ENCODE data around the gene FLT4. TPM values are rescaled to one million over a fixed set of nuclear protein-coding genes. Genes with fewer than 3 reads are reported as not detected.
"Not testable (repeated sequence)": the region's sequence is repeated elsewhere in the genome, so short reads cannot be mapped to it uniquely, and the experiment has no call there.

Gene FLT4
- polyA plus RNA-seq, 1 donor from 2014 or later, result 0.04 TPM

GRCh38 chr5:180671958-180672524 lies 22.6 kb upstream of the FLT4 start:
- H3K27me3 ChIP-seq (ENCODE audit: insufficient read depth, low read depth, low read length), result peaks cover 18% of the 10 kb centered on the region
- not testable (repeated sequence) for H3K9ac ChIP-seq (ENCODE audit: low read length); H4K20me1 ChIP-seq (ENCODE audit: insufficient read depth); H3K4me3 ChIP-seq (ENCODE audit: low read length); H3K27ac ChIP-seq (ENCODE audit: low read length); H3K36me3 ChIP-seq (ENCODE audit: insufficient read depth, low read length); H3K9me3 ChIP-seq (ENCODE audit: low read length); H3K9me2 ChIP-seq (ENCODE audit: insufficient read depth, low read length); H3K4me2 ChIP-seq (ENCODE audit: low read length); H3K79me2 ChIP-seq (replicated peaks; ENCODE audit: insufficient read depth, low read length); H2AFZ ChIP-seq (ENCODE audit: low read depth, low read length); H3F3A ChIP-seq (ENCODE audit: insufficient read depth, low read length, poor library complexity, severe bottlenecking)

DNA sequence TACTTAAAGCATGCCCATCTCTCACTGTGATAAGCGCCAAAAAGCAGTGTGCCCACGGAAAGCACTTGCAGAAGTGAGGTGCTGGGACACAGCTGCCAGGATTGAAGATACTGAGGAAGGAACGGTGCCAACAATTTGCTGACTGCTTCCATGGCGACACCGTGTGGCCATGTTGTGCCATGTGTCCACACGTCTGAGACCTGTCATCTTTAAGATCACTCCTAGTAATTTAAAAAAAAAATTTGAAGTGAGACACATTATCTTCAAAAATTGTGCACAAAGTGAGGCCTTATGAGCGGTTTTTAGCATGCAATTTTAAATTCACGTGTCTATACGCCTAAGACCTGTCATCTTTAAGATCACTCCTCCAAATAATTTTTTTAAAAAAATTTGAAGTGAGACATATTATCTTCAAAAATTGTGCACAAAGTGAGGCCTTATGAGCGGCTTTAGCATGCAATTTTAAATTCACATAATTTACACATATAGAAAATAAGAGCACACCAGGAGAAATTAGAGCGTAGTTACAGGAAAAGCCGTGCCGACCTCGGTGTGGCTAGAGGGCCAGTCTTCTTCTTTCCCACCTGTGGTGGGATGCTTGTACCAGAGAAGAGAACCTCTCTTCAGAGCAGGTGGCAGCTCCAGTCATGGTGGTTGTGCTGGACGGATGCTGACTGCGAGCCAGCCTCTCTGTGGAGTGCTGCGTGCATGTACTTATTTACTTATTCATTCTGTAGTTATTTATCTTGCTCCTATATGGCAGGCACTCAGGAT lies 21.4 kb upstream of the FLT4 start:
- no peaks in the 10 kb centered on the region for H3K9me3 ChIP-seq (ENCODE audit: low read length)
- no peak overlapping the region for H3K9ac ChIP-seq (ENCODE audit: low read length)
- H3K9me2 ChIP-seq (ENCODE audit: insufficient read depth, low read length), result no peaks in the 10 kb centered on the region
- H3K27ac ChIP-seq (ENCODE audit: low read length), result no peak overlapping the region
- no peaks in the 10 kb centered on the region for H3K79me2 ChIP-seq (replicated peaks; ENCODE audit: insufficient read depth, low read length)
- no peak overlapping the region for H3K4me3 ChIP-seq (ENCODE audit: low read length)
- H3F3A ChIP-seq (ENCODE audit: insufficient read depth, low read length, poor library complexity, severe bottlenecking), result no peaks in the 10 kb centered on the region
- H3K27me3 ChIP-seq (ENCODE audit: insufficient read depth, low read depth, low read length), result peaks cover 18% of the 10 kb centered on the region
- TF ChIP-seq POLR2AphosphoS5 (IDR thresholded peaks at IDR 0.05) (no peak), EP300 (conservative IDR thresholded peaks at IDR 0.05; ENCODE audit: poor library complexity, severe bottlenecking) (no peak), SMC3 (conservative IDR thresholded peaks at IDR 0.05; ENCODE audit: poor library complexity) (peak; percentile 72), RAD21 (conservative IDR thresholded peaks at IDR 0.05) (peak; percentile 76), MXI1 (conservative IDR thresholded peaks at IDR 0.05; ENCODE audit: poor library complexity, severe bottlenecking) (no peak), EZH2 (IDR thresholded peaks at IDR 0.05; ENCODE audit: borderline replicate concordance, insufficient read depth, low read length, poor library complexity, severe bottlenecking) (no peak), TAF1 (IDR thresholded peaks at IDR 0.05; ENCODE audit: low read depth) (no peak), REST (IDR thresholded peaks at IDR 0.05; ENCODE audit: borderline replicate concordance) (no peak)
- TF ChIP-seq, protein P1, sequence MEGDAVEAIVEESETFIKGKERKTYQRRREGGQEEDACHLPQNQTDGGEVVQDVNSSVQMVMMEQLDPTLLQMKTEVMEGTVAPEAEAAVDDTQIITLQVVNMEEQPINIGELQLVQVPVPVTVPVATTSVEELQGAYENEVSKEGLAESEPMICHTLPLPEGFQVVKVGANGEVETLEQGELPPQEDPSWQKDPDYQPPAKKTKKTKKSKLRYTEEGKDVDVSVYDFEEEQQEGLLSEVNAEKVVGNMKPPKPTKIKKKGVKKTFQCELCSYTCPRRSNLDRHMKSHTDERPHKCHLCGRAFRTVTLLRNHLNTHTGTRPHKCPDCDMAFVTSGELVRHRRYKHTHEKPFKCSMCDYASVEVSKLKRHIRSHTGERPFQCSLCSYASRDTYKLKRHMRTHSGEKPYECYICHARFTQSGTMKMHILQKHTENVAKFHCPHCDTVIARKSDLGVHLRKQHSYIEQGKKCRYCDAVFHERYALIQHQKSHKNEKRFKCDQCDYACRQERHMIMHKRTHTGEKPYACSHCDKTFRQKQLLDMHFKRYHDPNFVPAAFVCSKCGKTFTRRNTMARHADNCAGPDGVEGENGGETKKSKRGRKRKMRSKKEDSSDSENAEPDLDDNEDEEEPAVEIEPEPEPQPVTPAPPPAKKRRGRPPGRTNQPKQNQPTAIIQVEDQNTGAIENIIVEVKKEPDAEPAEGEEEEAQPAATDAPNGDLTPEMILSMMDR (IDR thresholded peaks at IDR 0.05; ENCODE audit: poor library complexity, severe bottlenecking), result peak; percentile 82
- no peak overlapping the region for H2AFZ ChIP-seq (ENCODE audit: low read depth, low read length)
- H3K4me2 ChIP-seq (ENCODE audit: low read length), result no peak overlapping the region
- no peaks in the 10 kb centered on the region for H4K20me1 ChIP-seq (ENCODE audit: insufficient read depth)
- no peaks in the 10 kb centered on the region for H3K36me3 ChIP-seq (ENCODE audit: insufficient read depth, low read length)
